ENCODE data around the gene TNFSF12.

TNFSF12 gene, protein sequence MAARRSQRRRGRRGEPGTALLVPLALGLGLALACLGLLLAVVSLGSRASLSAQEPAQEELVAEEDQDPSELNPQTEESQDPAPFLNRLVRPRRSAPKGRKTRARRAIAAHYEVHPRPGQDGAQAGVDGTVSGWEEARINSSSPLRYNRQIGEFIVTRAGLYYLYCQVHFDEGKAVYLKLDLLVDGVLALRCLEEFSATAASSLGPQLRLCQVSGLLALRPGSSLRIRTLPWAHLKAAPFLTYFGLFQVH

DNA sequence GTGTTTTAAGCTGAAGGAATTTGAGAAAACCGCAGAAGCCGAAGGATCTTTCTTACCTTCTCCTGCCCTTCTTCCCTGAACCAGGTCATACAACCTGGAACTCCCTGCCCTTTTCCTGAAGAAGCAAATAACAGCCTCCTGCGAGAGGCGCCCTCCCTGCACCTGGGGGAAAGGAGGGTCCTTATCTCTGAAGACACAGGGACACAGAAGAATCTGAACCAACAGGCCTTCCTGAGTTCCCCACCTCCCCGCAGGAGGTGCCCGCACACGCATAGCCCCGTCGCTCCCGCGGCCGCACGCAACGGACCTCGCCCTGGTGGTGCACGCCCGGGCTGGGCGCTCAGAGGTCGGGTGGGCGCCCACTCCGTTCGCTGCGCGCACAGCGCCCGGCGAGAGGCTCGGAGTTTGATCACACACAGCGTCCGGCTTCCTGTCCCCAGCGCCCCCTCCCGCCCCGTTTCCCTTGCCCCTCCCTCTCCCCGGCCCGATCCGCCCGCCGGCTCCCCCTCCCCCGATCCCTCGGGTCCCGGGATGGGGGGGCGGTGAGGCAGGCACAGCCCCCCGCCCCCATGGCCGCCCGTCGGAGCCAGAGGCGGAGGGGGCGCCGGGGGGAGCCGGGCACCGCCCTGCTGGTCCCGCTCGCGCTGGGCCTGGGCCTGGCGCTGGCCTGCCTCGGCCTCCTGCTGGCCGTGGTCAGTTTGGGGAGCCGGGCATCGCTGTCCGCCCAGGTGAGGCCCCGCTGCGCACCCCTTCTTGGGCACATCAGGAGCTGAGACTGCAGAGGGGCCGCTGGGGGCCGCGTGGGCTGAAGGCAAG lies at the start of gene TNFSF12:
Gene TNFSF12, plus strand, starts transcription at position 474 of the 816 bp plus-strand sequence. Its CDS starts 96 bp downstream, at position 570.
- no peak for DNase-seq (ENCODE audit: low read depth, low spot score)

DNA sequence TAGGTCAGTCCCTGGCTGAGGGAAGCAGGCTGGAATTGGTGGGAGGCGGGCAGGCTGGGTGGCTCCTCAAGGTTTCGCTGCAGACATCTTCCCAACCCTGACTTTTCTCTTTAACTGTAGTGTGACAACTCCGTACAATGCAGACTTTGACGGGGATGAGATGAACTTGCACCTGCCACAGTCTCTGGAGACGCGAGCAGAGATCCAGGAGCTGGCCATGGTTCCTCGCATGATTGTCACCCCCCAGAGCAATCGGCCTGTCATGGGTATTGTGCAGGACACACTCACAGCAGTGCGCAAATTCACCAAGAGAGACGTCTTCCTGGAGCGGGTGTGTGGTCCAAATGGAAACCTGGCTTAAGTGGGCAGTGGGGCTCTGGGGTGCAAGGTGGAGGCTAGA lies 49.7 kb upstream of the TNFSF12 start:
- no peak for DNase-seq (ENCODE audit: low read depth, low spot score)

DNA sequence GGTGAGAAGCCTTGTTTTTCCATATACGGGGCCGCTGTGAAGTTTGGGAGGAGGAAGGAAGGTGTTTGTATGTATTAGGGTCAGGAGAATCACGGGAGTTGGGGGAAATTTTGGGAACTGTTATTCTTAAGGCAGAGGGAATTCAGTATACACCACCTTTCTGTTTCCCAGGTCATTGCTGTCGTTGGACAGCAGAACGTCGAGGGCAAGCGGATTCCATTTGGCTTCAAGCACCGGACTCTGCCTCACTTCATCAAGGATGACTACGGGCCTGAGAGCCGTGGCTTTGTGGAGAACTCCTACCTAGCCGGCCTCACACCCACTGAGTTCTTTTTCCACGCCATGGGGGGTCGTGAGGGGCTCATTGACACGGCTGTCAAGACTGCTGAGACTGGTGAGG lies 47.1 kb upstream of the TNFSF12 start:
- DNase-seq (ENCODE audit: low read depth, low spot score): no peak

DNA sequence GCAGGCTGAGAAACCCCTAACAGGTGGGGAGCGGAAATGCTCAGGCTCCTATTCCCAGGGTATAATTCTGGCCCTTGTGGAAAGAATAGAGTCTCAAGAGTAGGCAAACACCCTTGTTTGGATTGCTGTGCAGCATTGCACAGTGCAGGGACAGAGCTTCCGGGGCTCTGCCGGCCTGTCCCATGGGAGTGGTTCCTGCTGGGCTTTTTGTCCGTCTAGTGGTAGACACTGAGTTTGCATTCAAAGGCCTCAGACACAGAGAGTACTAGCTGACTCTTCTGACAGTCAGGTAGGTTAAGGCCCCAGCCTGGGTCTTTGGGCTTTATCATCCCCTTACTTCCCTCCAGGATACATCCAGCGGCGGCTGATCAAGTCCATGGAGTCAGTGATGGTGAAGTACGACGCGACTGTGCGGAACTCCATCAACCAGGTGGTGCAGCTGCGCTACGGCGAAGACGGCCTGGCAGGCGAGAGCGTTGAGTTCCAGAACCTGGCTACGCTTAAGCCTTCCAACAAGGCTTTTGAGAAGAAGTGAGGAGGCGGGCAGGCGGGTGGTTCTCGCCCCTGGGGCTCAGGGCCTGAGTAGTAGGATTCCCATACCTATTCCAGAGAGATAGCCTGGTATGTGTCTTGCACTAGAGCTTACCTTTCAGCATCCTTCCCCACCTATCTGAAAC lies 46.5 kb upstream of the TNFSF12 start:
- no peak for DNase-seq (ENCODE audit: low read depth, low spot score)

DNA sequence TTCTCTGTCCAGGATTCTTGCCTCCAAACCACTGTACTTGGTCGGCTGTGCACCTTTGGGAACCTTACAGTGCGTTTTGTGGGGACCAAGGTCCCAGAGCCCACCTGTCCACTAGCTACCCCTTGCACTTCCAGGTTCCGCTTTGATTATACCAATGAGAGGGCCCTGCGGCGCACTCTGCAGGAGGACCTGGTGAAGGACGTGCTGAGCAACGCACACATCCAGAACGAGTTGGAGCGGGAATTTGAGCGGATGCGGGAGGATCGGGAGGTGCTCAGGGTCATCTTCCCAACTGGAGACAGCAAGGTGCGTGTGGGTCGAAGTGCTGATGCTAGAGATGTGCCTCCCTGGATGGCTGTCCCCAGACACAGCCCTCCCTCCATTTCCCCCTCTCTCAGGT lies 45.9 kb upstream of the TNFSF12 start:
- no peak for DNase-seq (ENCODE audit: low read depth, low spot score)

DNA sequence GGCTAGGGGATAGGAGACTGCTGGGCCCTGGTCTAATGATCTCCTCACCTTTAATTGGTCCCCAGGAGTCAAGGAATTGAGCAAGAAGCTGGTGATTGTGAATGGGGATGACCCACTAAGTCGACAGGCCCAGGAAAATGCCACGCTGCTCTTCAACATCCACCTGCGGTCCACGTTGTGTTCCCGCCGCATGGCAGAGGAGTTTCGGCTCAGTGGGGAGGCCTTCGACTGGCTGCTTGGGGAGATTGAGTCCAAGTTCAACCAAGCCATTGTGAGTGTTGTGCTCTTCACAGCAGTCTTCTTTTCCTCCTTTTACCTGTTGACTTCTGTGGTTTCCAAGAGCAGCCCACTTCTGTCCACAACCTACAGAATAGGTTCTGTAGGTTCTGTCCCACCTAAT lies 45.3 kb upstream of the TNFSF12 start:
- no peak for DNase-seq (ENCODE audit: low read depth, low spot score)

DNA sequence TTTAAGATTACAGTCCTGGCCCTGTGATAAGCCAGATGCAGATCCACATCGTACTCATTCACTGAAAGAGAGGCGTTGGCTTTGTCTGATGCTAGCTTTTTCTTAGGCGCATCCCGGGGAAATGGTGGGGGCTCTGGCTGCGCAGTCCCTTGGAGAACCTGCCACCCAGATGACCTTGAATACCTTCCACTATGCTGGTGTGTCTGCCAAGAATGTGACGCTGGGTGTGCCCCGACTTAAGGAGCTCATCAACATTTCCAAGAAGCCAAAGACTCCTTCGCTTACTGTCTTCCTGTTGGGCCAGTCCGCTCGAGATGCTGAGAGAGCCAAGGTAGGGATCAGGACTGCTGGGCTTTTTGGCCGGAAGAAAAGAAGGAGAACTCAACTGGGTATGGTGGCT lies 40.7 kb upstream of the TNFSF12 start:
- DNase-seq (ENCODE audit: low read depth, low spot score): no peak

DNA sequence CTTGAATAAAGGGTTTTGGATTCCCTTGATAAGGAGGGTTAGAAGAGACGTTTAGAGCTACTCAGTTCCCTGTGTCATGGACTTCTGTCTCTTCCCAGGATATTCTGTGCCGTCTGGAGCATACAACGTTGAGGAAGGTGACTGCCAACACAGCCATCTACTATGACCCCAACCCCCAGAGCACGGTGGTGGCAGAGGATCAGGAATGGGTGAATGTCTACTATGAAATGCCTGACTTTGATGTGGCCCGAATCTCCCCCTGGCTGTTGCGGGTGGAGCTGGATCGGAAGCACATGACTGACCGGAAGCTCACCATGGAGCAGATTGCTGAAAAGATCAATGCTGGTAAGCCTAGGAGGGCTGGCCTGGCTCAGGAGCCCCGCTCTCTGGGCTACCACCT lies 40.0 kb upstream of the TNFSF12 start:
- DNase-seq (ENCODE audit: low read depth, low spot score): no peak

DNA sequence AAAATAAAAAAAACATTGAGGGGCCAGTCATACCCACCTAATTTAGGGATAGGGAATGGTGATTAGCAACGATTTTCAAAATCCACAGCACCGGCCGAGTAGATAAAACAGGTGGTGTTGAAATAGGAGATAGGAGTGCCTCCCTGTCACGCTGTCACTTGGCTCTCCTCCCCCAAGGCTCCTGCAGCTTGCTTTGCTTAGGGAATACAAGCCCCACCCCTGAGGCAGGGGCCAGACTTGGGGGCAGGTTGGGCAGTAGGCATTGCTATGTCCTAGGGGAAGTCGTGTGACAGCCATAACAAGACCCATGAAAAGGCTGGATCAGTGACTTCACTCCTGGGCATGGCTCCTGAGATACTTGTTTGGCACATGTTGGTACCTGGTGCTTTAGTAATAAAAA lies 38.9 kb upstream of the TNFSF12 start:
- DNase-seq (ENCODE audit: low read depth, low spot score): no peak

DNA sequence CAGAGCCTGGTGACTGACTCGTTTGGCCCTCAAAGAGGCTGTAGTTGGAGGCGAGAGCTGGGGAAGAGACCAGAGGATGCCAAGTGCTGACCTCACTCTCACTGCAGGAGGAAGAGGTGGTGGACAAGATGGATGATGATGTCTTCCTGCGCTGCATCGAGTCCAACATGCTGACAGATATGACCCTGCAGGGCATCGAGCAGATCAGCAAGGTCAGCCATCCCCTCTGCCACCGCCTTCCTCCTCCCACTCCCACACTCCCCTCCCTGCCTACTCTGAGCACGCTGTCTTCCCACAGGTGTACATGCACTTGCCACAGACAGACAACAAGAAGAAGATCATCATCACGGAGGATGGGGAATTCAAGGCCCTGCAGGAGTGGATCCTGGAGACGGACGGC lies 37.8 kb upstream of the TNFSF12 start:
- no peak for DNase-seq (ENCODE audit: low read depth, low spot score)

DNA sequence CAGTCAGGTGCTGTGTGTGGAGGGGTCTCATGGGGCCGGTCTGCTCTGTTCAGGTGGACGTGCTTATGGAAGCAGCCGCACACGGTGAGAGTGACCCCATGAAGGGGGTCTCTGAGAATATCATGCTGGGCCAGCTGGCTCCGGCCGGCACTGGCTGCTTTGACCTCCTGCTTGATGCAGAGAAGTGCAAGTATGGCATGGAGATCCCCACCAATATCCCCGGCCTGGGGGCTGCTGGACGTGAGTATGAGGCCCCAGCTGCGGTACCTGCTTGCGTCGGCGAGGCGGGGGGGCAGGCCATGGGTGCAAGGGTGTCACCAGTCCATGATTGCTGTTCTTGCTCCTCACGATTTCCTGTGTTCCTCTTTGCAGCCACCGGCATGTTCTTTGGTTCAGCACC lies 36.8 kb upstream of the TNFSF12 start:
- no peak for DNase-seq (ENCODE audit: low read depth, low spot score)

DNA sequence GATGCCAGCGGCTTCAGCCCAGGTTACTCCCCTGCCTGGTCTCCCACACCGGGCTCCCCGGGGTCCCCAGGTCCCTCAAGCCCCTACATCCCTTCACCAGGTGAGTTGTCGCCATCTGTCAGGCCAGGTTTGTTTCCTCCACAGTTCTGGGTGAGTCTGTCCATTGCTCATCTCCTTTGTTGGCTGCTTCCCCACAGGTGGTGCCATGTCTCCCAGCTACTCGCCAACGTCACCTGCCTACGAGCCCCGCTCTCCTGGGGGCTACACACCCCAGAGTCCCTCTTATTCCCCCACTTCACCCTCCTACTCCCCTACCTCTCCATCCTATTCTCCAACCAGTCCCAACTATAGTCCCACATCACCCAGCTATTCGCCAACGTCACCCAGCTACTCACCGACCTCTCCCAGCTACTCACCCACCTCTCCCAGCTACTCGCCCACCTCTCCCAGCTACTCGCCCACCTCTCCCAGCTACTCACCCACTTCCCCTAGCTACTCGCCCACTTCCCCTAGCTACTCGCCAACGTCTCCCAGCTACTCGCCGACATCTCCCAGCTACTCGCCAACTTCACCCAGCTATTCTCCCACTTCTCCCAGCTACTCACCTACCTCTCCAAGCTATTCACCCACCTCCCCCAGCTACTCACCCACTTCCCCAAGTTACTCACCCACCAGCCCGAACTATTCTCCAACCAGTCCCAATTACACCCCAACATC lies 35.9 kb upstream of the TNFSF12 start:
- DNase-seq (ENCODE audit: low read depth, low spot score): no peak

DNA sequence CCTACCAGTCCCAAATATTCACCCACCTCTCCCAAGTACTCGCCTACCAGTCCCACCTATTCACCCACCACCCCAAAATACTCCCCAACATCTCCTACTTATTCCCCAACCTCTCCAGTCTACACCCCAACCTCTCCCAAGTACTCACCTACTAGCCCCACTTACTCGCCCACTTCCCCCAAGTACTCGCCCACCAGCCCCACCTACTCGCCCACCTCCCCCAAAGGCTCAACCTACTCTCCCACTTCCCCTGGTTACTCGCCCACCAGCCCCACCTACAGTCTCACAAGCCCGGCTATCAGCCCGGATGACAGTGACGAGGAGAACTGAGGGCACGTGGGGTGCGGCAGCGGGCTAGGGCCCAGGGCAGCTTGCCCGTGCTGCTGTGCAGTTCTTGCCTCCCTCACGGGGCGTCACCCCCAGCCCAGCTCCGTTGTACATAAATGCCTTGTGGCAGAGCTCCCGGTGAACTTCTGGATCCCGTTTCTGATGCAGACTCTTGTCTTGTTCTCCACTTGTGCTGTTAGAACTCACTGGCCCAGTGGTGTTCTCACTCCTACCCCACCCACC lies 34.9 kb upstream of the TNFSF12 start:
- no peak for DNase-seq (ENCODE audit: low read depth, low spot score)

DNA sequence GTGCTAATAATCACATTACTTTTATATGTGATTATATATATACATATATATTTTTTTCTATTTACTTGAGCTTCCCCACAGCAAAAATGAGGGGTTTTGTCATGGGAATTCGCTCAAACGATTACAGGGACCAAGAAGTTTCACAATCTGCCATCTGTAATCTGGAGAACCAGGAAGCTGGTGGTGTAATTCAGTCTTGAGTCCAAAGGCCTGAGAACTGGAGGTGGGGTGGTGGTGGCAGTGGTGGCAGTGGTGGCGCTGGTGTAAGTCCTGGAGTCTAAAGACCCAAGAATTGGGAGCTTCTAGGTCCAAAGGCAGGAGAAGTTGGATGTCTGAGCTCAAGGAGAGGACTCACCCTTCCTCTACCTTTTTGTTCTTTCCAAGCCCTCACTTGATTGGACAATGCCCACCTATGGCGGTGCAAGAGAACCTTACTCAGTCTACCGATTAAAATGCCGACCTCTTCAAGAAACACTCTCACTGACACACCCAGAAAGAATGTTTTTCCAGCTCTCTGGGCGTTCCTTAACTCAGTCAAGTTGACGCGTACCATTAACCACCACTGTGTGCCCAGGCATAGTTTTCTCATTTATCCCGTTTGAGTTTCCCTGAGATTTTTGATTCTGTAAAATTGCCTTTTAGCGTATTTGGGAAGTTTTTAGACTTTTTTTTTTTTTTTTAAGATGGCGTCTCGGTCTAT lies 32.8 kb upstream of the TNFSF12 start:
- no peak for DNase-seq (ENCODE audit: low read depth, low spot score)

DNA sequence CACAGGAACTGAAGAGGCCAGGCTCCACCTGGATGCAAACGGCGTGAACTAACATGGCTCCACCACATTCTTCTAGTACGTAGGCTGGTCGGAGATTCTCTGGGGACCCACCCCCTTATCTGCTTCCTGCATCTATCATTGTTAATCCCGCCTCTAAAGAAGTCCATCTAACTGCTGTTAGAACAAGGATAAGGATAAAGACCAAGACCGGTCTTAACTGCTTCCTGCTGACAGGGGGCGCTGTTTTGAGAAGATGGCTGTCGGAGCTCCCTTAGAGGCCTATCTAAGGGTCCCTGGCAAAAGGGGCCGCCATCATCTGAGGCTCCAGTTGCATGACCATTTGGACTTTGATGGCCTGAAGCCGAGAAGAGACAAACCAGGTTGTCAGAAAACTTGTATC lies 25.8 kb upstream of the TNFSF12 start:
- no peak for DNase-seq (ENCODE audit: low read depth, low spot score)

DNA sequence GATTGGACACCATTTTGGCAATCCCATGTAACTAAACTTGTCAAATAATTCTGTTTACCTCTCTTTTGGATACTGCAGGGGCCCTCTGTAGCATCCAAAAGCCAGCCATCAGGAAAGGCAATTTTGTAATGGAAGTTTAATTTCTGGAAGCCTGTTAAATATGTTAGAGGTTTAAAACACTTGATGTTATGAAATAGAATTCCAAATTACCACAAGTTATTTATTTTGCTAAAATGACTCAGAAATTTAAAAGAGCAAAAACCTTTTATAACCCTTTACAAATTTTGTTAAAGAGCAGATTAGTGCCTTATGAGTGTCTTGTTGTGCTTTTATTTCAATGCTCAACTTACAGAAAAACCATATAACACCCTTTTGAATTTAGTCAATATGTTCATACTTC lies 20.0 kb upstream of the TNFSF12 start:
- no peak for DNase-seq (ENCODE audit: low read depth, low spot score)

DNA sequence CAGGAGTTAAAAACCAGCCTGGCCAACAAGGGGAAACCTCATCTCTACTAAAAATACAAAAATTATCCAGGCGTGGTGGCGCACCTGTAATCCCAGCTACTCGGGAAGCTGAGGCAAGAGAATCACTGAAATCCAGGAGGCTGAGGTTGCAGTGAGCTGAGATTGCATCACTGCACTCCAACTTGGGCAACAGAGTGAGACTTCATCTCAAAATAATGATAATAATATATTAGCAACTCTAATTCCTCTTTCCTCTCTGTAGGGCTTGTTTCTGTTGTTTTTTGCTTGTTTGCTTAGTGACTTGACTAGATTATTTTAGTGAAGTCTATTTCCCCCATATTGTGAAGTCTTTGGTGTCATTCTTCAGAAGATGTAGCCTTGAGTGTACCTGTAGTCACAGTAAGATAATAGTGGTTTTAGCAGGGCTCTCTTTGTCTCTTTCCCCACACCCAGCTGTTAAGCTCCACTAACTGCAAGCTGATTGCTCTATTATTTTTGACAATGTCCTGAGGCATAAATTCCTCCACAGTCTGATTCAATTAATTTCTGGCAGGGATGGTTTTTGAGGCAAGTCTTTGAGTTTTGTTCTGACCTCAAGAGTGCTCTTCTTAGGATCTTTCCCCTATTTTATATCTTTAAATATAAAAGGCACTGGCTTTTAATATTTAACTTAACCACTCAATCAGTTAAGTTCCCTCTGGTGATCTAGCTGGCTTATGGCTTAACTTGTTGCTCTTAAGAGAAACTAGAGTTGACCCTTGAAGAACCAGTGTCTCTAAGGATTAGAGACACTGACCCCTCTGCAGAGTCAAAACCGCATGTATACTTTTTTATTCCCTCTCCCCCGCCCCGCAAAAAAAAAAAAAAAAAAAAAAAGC lies 18.6 kb upstream of the TNFSF12 start:
- DNase-seq (ENCODE audit: low read depth, low spot score): no peak

DNA sequence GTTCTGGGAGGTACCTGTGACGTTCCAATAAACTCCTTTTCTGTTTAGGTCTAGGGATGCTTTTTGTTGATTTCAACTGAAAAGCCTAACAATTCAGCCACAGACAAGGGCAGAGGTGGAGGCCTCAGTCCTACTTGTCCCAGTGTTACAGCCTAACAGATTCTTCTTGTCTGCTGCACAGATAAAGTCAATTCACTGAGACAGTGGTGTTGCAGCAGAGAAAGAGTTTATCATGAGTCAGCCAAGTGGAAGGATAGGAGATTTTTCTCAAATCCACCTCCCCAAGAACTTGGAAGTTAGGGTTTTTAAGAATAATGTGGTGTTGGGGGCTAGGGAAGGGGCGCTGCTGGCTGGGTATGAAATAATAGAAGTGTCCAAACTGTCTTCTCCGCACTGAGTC lies 10.8 kb upstream of the TNFSF12 start:
- no peak for DNase-seq (ENCODE audit: low read depth, low spot score)

DNA sequence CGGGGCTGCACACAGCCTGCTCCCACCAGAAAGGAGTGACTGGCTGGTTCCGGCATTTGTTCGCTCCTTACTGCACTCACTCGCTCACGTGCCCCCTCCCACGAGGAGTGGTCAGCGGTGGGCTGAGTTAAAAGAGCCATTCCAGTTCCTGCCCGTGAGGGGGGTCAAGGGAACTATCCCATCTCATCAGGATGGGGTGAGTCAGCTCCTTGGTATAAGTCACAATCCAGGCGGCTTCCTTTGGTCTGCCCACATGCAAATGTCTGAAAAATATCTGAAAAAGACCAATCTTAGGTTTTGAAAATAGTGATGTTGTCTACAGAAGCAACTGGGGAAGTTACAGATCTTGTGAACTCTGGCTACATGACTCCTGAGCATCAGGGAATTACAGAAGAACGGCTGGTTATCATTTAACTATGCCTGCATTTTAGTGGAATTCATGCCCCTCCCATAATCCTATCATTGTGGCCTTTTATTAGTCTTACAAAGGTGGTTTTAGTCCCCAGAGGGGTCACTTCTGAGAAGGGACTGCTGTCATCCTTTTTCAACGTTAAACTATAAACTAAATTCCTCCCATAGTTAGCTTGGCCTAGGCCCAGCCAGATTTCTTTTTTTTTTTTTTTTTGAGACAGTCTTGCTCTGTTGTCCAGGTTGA lies 9.8 kb upstream of the TNFSF12 start:
- DNase-seq (ENCODE audit: low read depth, low spot score): no peak
